B cell (primary cell): ENCODE measurements around the gene TBC1D22A. TPM values are rescaled to one million over a fixed set of nuclear protein-coding genes. Genes with fewer than 3 reads are reported as not detected.

Source experiments
- ATAC-seq: fragments of 200-7000 bp; cut with Tn5 transposase; one replicate; pipeline ENCODE4 v1.10.0; 2021; ENCODE audit warnings: low read depth, mild to moderate bottlenecking, moderate number of reproducible peaks, moderate library complexity
- CTCF ChIA-PET: fragments of 350-600 bp; sonication (Branson Sonifier 250); formaldehyde crosslinking; loops from one replicate; lab custom pipeline; 2021; ENCODE audit warnings: antibody characterized with exemption, inconsistent platforms; lab: Charles Lee
- POLR2A ChIA-PET: fragments of 350-600 bp; sonication (Branson Sonifier 250); formaldehyde crosslinking; loops from one replicate; lab custom pipeline; 2021; ENCODE audit warnings: antibody characterized with exemption; lab: Charles Lee
- DNase-seq: peaks from one replicate; pipeline ENCODE4 v3.0.0; 2013
- H2AFZ ChIP-seq: 2 replicates; pipeline ENCODE4 v1.6.1; 2012; ENCODE audit warnings: mild to moderate bottlenecking, low read depth, low read length; ENCODE audit not compliant: insufficient read depth, poor library complexity, severe bottlenecking
- H3K27ac ChIP-seq, 2 donors: 1 replicate in 1 of 2; 2 replicates in 1 of 2; pipeline ENCODE4 v1.5.1; 2012 to 2013; ENCODE audit warnings: low read length in 2 of 2, mild to moderate bottlenecking in 2 of 2, moderate library complexity in 1 of 2
- H3K27me3 ChIP-seq, 4 experiments: fragments of 200-600 bp in 1 of 4; sonication (generic) in 1 of 4; replicated peaks in 1 of 4; 1 replicate in 2 of 4; 2 replicates in 2 of 4; pipeline versions ENCODE4 v1.6.1 to v1.7.0; 2013 to 2016; ENCODE audit warnings: low read length in 3 of 4, mild to moderate bottlenecking in 2 of 4, mixed read lengths in 1 of 4, moderate library complexity in 1 of 4; ENCODE audit not compliant: insufficient read depth in 4 of 4, control insufficient read depth in 3 of 4; ENCODE audit errors: control extremely low read depth in 1 of 4
- H3K36me3 ChIP-seq, 2 experiments: replicated peaks in 1 of 2; 1 replicate in 1 of 2; 2 replicates in 1 of 2; pipeline versions ENCODE4 v1.6.1 to v1.7.1; 2013; ENCODE audit warnings: low read length in 1 of 2; ENCODE audit not compliant: insufficient read depth in 2 of 2, control insufficient read depth in 1 of 2; ENCODE audit errors: control extremely low read depth in 1 of 2, extremely low read depth in 1 of 2
- H3K4me1 ChIP-seq, 2 donors: fragments of 200-600 bp in 1 of 2; sonication (generic) in 1 of 2; 1 replicate in 1 of 2; 2 replicates in 1 of 2; pipeline versions ENCODE4 v1.5.1 to v1.6.1; 2013 to 2017; ENCODE audit warnings: low read length in 2 of 2; ENCODE audit not compliant: control insufficient read depth in 2 of 2, insufficient read depth in 2 of 2
- H3K4me2 ChIP-seq: replicated peaks from 2 replicates; pipeline ENCODE3; 2012; ENCODE audit warnings: mild to moderate bottlenecking, low read depth, low read length; ENCODE audit not compliant: poor library complexity, severe bottlenecking
- H3K4me3 ChIP-seq, 5 experiments: fragments of 200-600 bp in 1 of 5; sonication (generic) in 1 of 5; 1 replicate in 3 of 5; 2 replicates in 2 of 5; pipeline versions ENCODE4 v1.5.1 to v1.7.0; 2011 to 2016; ENCODE audit warnings: low read length in 4 of 5, mild to moderate bottlenecking in 4 of 5, low read depth in 2 of 5, control low read depth in 1 of 5, moderate library complexity in 1 of 5; ENCODE audit not compliant: insufficient read depth in 1 of 5; ENCODE audit errors: control extremely low read depth in 1 of 5, extremely low read depth in 1 of 5
- H3K79me2 ChIP-seq: fragments of 200-600 bp; sonication (generic); one replicate; pipeline ENCODE4 v1.6.0; 2016; ENCODE audit warnings: low read length; ENCODE audit not compliant: control insufficient read depth, insufficient read depth
- H3K9ac ChIP-seq: fragments of 200-600 bp; sonication (generic); 2 replicates; pipeline ENCODE4 v1.6.1; 2017; ENCODE audit warnings: mild to moderate bottlenecking, low read length, moderate library complexity
- H3K9me3 ChIP-seq, 3 donors: one replicate each; pipeline versions ENCODE4 v1.6.1 to v1.7.1; 2013; ENCODE audit warnings: low read length in 2 of 3; ENCODE audit not compliant: control insufficient read depth in 2 of 3, insufficient read depth in 1 of 3; ENCODE audit errors: control extremely low read depth in 1 of 3
- H4K20me1 ChIP-seq: 2 replicates; pipeline ENCODE4 v1.6.0; 2012; ENCODE audit warnings: mild to moderate bottlenecking, low read length; ENCODE audit not compliant: insufficient read depth, control insufficient read depth, poor library complexity, severe bottlenecking
- H3K27ac Mint-ChIP-seq: one replicate; pipeline ENCODE4 v1.8.0; 2021; ENCODE audit warnings: mixed read lengths
- H3K27me3 Mint-ChIP-seq: one replicate; pipeline ENCODE4 v1.8.0; 2021; ENCODE audit warnings: mixed read lengths
- H3K4me1 Mint-ChIP-seq: one replicate; pipeline ENCODE4 v1.8.0; 2021; ENCODE audit warnings: mixed read lengths
- H3K4me3 Mint-ChIP-seq: one replicate; pipeline ENCODE4 v1.8.0; 2021; ENCODE audit warnings: mixed read lengths
- H3K9me3 Mint-ChIP-seq: one replicate; pipeline ENCODE4 v1.8.0; 2022; ENCODE audit warnings: mixed read lengths; ENCODE audit not compliant: insufficient read depth
- CTCF ChIP-seq: fragments of 200-600 bp; IDR thresholded peaks from one replicate; pipeline ENCODE4 v1.8.0; 2022; ENCODE audit warnings: antibody characterized with exemption, mild to moderate bottlenecking
- EZH2 ChIP-seq: IDR thresholded peaks from 2 replicates; pipeline ENCODE4 v1.6.1; 2012; ENCODE audit warnings: borderline replicate concordance, low read depth, mild to moderate bottlenecking, moderate library complexity, low read length; ENCODE audit not compliant: insufficient read depth, poor library complexity, severe bottlenecking
- WGBS: methylation state at CpG from one replicate; pipeline ENCODE4 v1.1.5; 2013; ENCODE audit warnings: missing lambda C conversion rate; ENCODE audit not compliant: insufficient coverage; 5-methylcytosine and 5-hydroxymethylcytosine counted together
- intact Hi-C: fragments of 100-400 bp; cut with micrococcal nuclease; formaldehyde crosslinking; loops from one replicate; pipeline ENCODE4 v1.10.0; 2022
- polyA plus RNA-seq: library from polyadenylated mRNA; depleted of rRNA; stranded (reverse); fragments of >200 nt; gene quantifications from 2 replicates; pipeline ENCODE4 v1.2.3, GENCODE V29; 2012
- total RNA-seq, 2 donors: library from RNA; stranded (reverse); fragments of 120-200 nt in 1 of 2; gene quantifications; 1 replicate in 1 of 2; 2 replicates in 1 of 2; pipeline versions ENCODE4 v1.2.3 to v1.2.4, GENCODE V29; 2013 to 2022

The TBC1D22A gene
- total and polyA plus RNA-seq, 2 donors (not counting 1 experiment from before 2014, with no cell fraction given), result 73.8 to 128 TPM

GRCh38 chr22:47088480-47089158, 326.2 kb downstream of the TBC1D22A start:
- Histone ChIP-seq H2AFZ (no peak overlapping the region), H3K9me3 (peaks cover 0 to 15% (median 0%) of the 10 kb centered on the region in 3 donors), H3K27ac (no peak overlapping the region), H3K4me2 (no peak overlapping the region), H3K9ac (no peak overlapping the region), H3K27me3 (no peaks in the 10 kb centered on the region), H3K4me1 (peaks cover 6 to 21% of the 10 kb centered on the region in 2 donors), H3K4me3 (no peak overlapping the region), H3K79me2 (peaks cover 66% of the 10 kb centered on the region), H4K20me1 (peaks cover 79% of the 10 kb centered on the region), H3K36me3 (peaks cover 0 to under 1% of the 10 kb centered on the region in 2 experiments)
- WGBS, result 84% methylated on average over 4 of the region's 11 CpGs
- POLR2A ChIA-PET, result no interaction called here
- CTCF ChIA-PET, result no interaction called here
- peaks cover 44% of the 10 kb centered on the region for H3K4me1 Mint-ChIP-seq
- TF ChIP-seq EZH2 (no peak), CTCF (no peak)
- H3K27me3 Mint-ChIP-seq, result no peaks in the 10 kb centered on the region
- ATAC-seq (no peak), DNase-seq (no peak)
- no peak overlapping the region for H3K27ac Mint-ChIP-seq
- no peak overlapping the region for H3K4me3 Mint-ChIP-seq
- peaks cover 6% of the 10 kb centered on the region for H3K9me3 Mint-ChIP-seq
- intact Hi-C loops, result no loop called here

- no peak overlapping the region for H3K27ac ChIP-seq
- H3K9me3 Mint-ChIP-seq, result peaks cover 6% of the 10 kb centered on the region
- no peak for TF ChIP-seq CTCF
- no peak overlapping the region for H3K9ac ChIP-seq
- no peaks in the 10 kb centered on the region for H3K27me3 Mint-ChIP-seq
- peaks cover 6 to 21% of the 10 kb centered on the region in 2 donors for H3K4me1 ChIP-seq
- ATAC-seq, result no peak
- peaks cover 0 to 15% (median 0%) of the 10 kb centered on the region in 3 donors for H3K9me3 ChIP-seq
- no peak for DNase-seq
- intact Hi-C loops, result no loop called here
- H3K4me3 ChIP-seq, result no peak overlapping the region
- POLR2A ChIA-PET, result no interaction called here
- H2AFZ ChIP-seq, result no peak overlapping the region
- no peak overlapping the region for H3K4me3 Mint-ChIP-seq
- peaks cover 79% of the 10 kb centered on the region for H4K20me1 ChIP-seq
- H3K36me3 ChIP-seq, result no peaks in the 10 kb centered on the region
- H3K27ac Mint-ChIP-seq, result no peak overlapping the region
- H3K4me2 ChIP-seq, result no peak overlapping the region
- H3K27me3 ChIP-seq, result no peaks in the 10 kb centered on the region
- peaks cover 71% of the 10 kb centered on the region for H3K79me2 ChIP-seq
- 100% methylated on average over 4 of the region's 7 CpGs for WGBS
- H3K4me1 Mint-ChIP-seq, result peaks cover 50% of the 10 kb centered on the region
- CTCF ChIA-PET, result no interaction called here
Observed at GRCh38 chr22:47089374-47089773, 326.9 kb downstream of the TBC1D22A start.
